HepG2 (cell line): ENCODE results near the gene ATP13A3. TPM values are rescaled to one million over a fixed set of nuclear protein-coding genes. Genes with fewer than 3 reads are reported as not detected.

Experiments used
- ATAC-seq: fragments of 200-7000 bp; cut with Tn5 transposase; 3 replicates; pipeline ENCODE4 v1.9.1; 2020; ENCODE audit warnings: mild to moderate bottlenecking, moderate library complexity
- BruUV-seq: library from RNA; stranded (reverse); fragments of 400-500 nt; replicated peaks from 2 replicates; lab custom pipeline; 2021; lab: Mats Ljungman, UMichigan
- CTCF ChIA-PET: fragments of 300-600 bp; formaldehyde crosslinking; extraction: SDS; loops from one replicate; lab custom pipeline; 2021; ENCODE audit warnings: low total read pairs, inconsistent platforms, low intra/inter-chr PET ratio; lab: Yijun Ruan, JAX
- POLR2A ChIA-PET: fragments of 350-600 bp; sonication (Branson Sonifier 250); formaldehyde crosslinking; loops from one replicate; lab custom pipeline; 2020; ENCODE audit warnings: antibody characterized with exemption, inconsistent platforms; lab: Yijun Ruan, JAX
- DNase-seq: peaks from one replicate; pipeline ENCODE4 v3.0.0-alpha.2; 2015; ENCODE audit warnings: low spot score
- FAIRE-seq: peaks from 3 replicates; lab custom pipeline; 2011; peaks lifted over from hg19 to GRCh38; lab: Jason Lieb, UNC
- H2AFZ ChIP-seq: one replicate; pipeline ENCODE4 v1.6.1; 2011; ENCODE audit warnings: low read length, inconsistent platforms
- H3K27ac ChIP-seq: fragments of 300-600 bp; 3 replicates; pipeline ENCODE4 v1.8.0; 2011; ENCODE audit warnings: mixed run types, mild to moderate bottlenecking, mixed read lengths, low read length, inconsistent platforms; ENCODE audit not compliant: insufficient read depth; ENCODE audit errors: extremely low read length
- H3K27me3 ChIP-seq, 2 experiments: fragments of 200-600 bp in 1 of 2; 2 replicates in 1 of 2; 3 replicates in 1 of 2; pipeline versions ENCODE4 v1.6.0 to v1.8.0; 2011; ENCODE audit warnings: low read length in 2 of 2, mild to moderate bottlenecking in 2 of 2, moderate library complexity in 2 of 2, inconsistent platforms in 1 of 2; ENCODE audit not compliant: insufficient read depth in 2 of 2, control insufficient read depth in 1 of 2
- H3K36me3 ChIP-seq, 2 experiments: fragments of 200-600 bp in 1 of 2; replicated peaks in 1 of 2; 2 replicates in 1 of 2; 3 replicates in 1 of 2; pipeline versions ENCODE4 v1.5.1 to v1.8.0; 2011; ENCODE audit warnings: low read length in 2 of 2, inconsistent platforms in 1 of 2; ENCODE audit not compliant: insufficient read depth in 2 of 2, control insufficient read depth in 1 of 2
- H3K4me1 ChIP-seq: 2 replicates; pipeline ENCODE4 v1.5.1; 2012; ENCODE audit warnings: low read length, inconsistent platforms; ENCODE audit not compliant: insufficient read depth
- H3K4me2 ChIP-seq: 2 replicates; pipeline ENCODE4 v1.6.0; 2011; ENCODE audit warnings: low read depth, low read length, inconsistent platforms
- H3K4me3 ChIP-seq, 3 experiments: fragments of 200-600 bp in 1 of 3; sonication (generic), shearing (Covaris generic) in 1 of 3; replicated peaks in 1 of 3; 2 replicates each; pipeline ENCODE4 v1.5.1; 2011 to 2016; ENCODE audit warnings: low read length in 3 of 3, inconsistent platforms in 2 of 3, low read depth in 2 of 3, mild to moderate bottlenecking in 2 of 3, control low read depth in 1 of 3, mixed read lengths in 1 of 3; ENCODE audit not compliant: insufficient read depth in 1 of 3
- H3K79me2 ChIP-seq: one replicate; pipeline ENCODE4 v1.6.1; 2011; ENCODE audit warnings: low read length, inconsistent platforms; ENCODE audit not compliant: insufficient read depth
- H3K9ac ChIP-seq: 2 replicates; pipeline ENCODE4 v1.6.0; 2011; ENCODE audit warnings: mild to moderate bottlenecking, low read depth, low read length, inconsistent platforms; ENCODE audit not compliant: insufficient read depth
- H3K9me3 ChIP-seq: 2 replicates; pipeline ENCODE4 v1.5.1; 2012; ENCODE audit warnings: mild to moderate bottlenecking, low read length
- H4K20me1 ChIP-seq: 2 replicates; pipeline ENCODE4 v1.6.0; 2011; ENCODE audit warnings: inconsistent platforms, mild to moderate bottlenecking, low read length, moderate library complexity; ENCODE audit not compliant: insufficient read depth
- GLI4 ChIP-seq: sonication (generic); formaldehyde crosslinking; IDR thresholded peaks from 2 replicates; pipeline ENCODE4 v1.5.1; 2020; ENCODE audit warnings: missing genetic modification reagents, mild to moderate bottlenecking, moderate library complexity, borderline replicate concordance
- NONO ChIP-seq, 2 experiments: fragments of 450-650 bp in 1 of 2; sonication (generic) in 1 of 2; formaldehyde crosslinking in 1 of 2; IDR thresholded peaks in 1 of 2; conservative IDR thresholded peaks in 1 of 2; 2 replicates each; pipeline versions ENCODE4 v1.6.1 to v1.8.0; 2017 to 2022; ENCODE audit warnings: mild to moderate bottlenecking in 1 of 2, missing genetic modification reagents in 1 of 2, moderate library complexity in 1 of 2
- RBFOX2 ChIP-seq: fragments of 200-400 bp; formaldehyde crosslinking; IDR thresholded peaks from 2 replicates; pipeline ENCODE4 v1.6.1; 2017; ENCODE audit warnings: low read depth, mild to moderate bottlenecking, low read length
- WGBS: methylation state at CpG from one replicate; pipeline ENCODE4 v1.1.6; 2017; ENCODE audit warnings: low lambda C conversion rate; 5-methylcytosine and 5-hydroxymethylcytosine counted together
- in situ Hi-C: cut with HindIII; loops from 2 replicates; pipeline ENCODE4 v1.10.0; 2017; ENCODE audit warnings: low pct_unique_long_range_greater_than_20kb; ENCODE audit not compliant: extremely low pct_ligation_motif_present
- intact Hi-C: fragments of 100-400 bp; cut with micrococcal nuclease; formaldehyde crosslinking; loops from one replicate; pipeline ENCODE4 v1.10.0; 2022; ENCODE audit not compliant: unreplicated experiment
- polyA plus RNA-seq, 8 experiments: library from polyadenylated mRNA; depleted of rRNA in 3 of 8; stranded (reverse) in 7 of 8; unstranded in 1 of 8; fragments of >200 nt; fragmentation: Illumina TruSeq in 4 of 8; extraction: Trizol in 4 of 8; gene quantifications; 2 replicates each; pipeline versions ENCODE4 v1.2.1 to v1.2.3, GENCODE V29; 2011 to 2016; ENCODE audit warnings: low read depth in 4 of 8, missing spikeins in 1 of 8, mixed read lengths in 1 of 8; ENCODE audit not compliant: insufficient read depth in 1 of 8
- total RNA-seq, 5 experiments: library from RNA; depleted of rRNA; stranded (reverse); fragments of >200 nt; fragmentation: Illumina TruSeq; extraction: Trizol; gene quantifications; 2 replicates each; pipeline ENCODE4 v1.2.3, GENCODE V29; 2016; ENCODE audit warnings: low read depth in 1 of 5
- TF ChIP-seq, protein P1 (sequence below): sonication (generic); formaldehyde crosslinking; conservative IDR thresholded peaks from 2 replicates; pipeline ENCODE4 v1.4.0; 2020; ENCODE audit warnings: mild to moderate bottlenecking, missing genetic modification reagents, moderate library complexity

ATP13A3 gene
- total and polyA plus RNA-seq, 2 of the 13 experiments (the other 11 are each of a cell fraction or from before 2014, with no cell fraction given), result 44.9 to 80.8 TPM

DNA sequence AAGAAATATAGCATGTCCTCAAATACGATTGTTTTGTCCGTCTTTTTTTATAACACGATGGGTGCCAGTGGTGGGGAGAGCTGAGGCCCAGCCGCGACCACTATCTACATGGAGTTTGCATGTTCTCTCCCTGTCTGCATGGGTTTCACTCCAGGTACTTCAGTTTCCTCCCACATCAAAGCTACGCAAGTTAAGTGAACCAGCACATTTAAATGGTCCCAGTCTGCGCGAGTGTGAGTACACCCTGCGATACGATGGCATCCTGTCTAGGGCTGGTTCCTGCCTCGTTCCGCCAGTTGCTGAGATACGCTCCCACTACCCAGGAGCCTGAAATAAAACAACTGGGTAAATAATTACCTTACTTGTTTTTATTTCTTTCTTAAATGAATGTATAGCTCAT lies 40.6 kb downstream of the ATP13A3 start:
- in situ Hi-C loops, result no loop called here
- POLR2A ChIA-PET, result interaction anchor here (1.0 kb wide), 1 partner anchor 127 kb away, joined by 3 read pairs; no protein-coding TSS in a partner anchor

More for the DNA sequence above, 40.6 kb downstream of the ATP13A3 start:
- intact Hi-C loops, result no loop called here
- Histone ChIP-seq H3K4me2 (no peak overlapping the region), H3K4me3 (no peak overlapping the region), H3K27ac (peak overlapping the region; percentile 46), H3K9ac (no peak overlapping the region), H4K20me1 (peaks cover 3% of the 10 kb centered on the region; the same call in 1 of the 2 replicates), H3K9me3 (no peaks in the 10 kb centered on the region), H3K36me3 (peaks cover 6 to 67% of the 10 kb centered on the region in 2 experiments), H3K79me2 (no peaks in the 10 kb centered on the region), H3K27me3 (no peaks in the 10 kb centered on the region), H3K4me1 (peaks cover 24% of the 10 kb centered on the region), H2AFZ (no peak overlapping the region)
- DNase-seq, result no peak
- peak; percentile 29; the same call in 1 of the 3 replicates for ATAC-seq
- FAIRE-seq, result no peak
- TF ChIP-seq GLI4 (CRISPR knock-in tag), result no peak
- TF ChIP-seq NONO (IDR thresholded peaks at IDR 0.05), result no peak
- no peak for TF ChIP-seq NONO (CRISPR knock-in tag; conservative IDR thresholded peaks at IDR 0.05)
- TF ChIP-seq, protein P1, sequence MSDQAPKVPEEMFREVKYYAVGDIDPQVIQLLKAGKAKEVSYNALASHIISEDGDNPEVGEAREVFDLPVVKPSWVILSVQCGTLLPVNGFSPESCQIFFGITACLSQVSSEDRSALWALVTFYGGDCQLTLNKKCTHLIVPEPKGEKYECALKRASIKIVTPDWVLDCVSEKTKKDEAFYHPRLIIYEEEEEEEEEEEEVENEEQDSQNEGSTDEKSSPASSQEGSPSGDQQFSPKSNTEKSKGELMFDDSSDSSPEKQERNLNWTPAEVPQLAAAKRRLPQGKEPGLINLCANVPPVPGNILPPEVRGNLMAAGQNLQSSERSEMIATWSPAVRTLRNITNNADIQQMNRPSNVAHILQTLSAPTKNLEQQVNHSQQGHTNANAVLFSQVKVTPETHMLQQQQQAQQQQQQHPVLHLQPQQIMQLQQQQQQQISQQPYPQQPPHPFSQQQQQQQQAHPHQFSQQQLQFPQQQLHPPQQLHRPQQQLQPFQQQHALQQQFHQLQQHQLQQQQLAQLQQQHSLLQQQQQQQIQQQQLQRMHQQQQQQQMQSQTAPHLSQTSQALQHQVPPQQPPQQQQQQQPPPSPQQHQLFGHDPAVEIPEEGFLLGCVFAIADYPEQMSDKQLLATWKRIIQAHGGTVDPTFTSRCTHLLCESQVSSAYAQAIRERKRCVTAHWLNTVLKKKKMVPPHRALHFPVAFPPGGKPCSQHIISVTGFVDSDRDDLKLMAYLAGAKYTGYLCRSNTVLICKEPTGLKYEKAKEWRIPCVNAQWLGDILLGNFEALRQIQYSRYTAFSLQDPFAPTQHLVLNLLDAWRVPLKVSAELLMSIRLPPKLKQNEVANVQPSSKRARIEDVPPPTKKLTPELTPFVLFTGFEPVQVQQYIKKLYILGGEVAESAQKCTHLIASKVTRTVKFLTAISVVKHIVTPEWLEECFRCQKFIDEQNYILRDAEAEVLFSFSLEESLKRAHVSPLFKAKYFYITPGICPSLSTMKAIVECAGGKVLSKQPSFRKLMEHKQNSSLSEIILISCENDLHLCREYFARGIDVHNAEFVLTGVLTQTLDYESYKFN, result no peak
- no peak for TF ChIP-seq RBFOX2
- CTCF ChIA-PET, result no interaction called here
- 95% methylated on average over 13 of the region's 13 CpGs for WGBS
- no TSS peak for BruUV-seq
